ENCODE measurements around the gene TULP4. TPM values are rescaled to one million over a fixed set of nuclear protein-coding genes. Genes with fewer than 3 reads are reported as not detected.

The TULP4 gene
- total and polyA plus RNA-seq, 2 donors (not counting 1 experiment from before 2014, with no cell fraction given), result 12.0 to 90.0 TPM

DNA sequence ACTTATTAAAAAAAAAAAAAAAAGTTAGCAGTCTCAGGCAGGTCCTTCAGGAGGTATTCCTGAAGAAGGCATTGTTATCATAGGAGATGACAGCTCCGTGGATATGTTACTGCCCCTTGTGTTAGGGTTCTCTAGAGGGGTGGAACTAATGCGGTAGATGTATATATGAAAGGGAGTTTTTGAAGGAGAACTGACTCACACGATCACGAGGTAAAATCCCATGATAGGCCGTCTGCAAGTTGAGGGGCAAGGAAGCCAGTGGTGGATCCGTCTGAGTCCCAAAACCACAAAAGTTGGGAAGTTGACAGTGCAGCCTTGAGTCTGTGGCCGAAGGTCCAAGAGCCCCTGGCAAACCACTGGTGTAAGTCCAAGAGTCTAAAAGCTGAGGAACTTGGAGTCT, 103.4 kb downstream of the TULP4 start:
- POLR2A ChIA-PET, result no interaction called here

More for the DNA sequence above, 103.4 kb downstream of the TULP4 start:
- Histone ChIP-seq H3K4me1 (ENCODE audit: control insufficient read depth in 2 of 2, insufficient read depth in 2 of 2, low read length in 2 of 2) (no peaks in the 10 kb centered on the region), H3K79me2 (ENCODE audit: control insufficient read depth, insufficient read depth, low read length) (peaks cover 3% of the 10 kb centered on the region), H3K4me3 (ENCODE audit: control extremely low read depth in 1 of 5, extremely low read depth in 1 of 5, insufficient read depth in 1 of 5, low read depth in 2 of 5, low read length in 4 of 5) (no peak overlapping the region), H3K27ac (ENCODE audit: low read length in 2 of 2) (no peak overlapping the region), H3K36me3 (replicated peaks in 1 of 2; ENCODE audit: control extremely low read depth in 1 of 2, control insufficient read depth in 1 of 2, extremely low read depth in 1 of 2, insufficient read depth in 2 of 2, low read length in 1 of 2) (peaks cover 0 to 26% of the 10 kb centered on the region in 2 experiments), H4K20me1 (ENCODE audit: control insufficient read depth, insufficient read depth, low read length, poor library complexity, severe bottlenecking) (no peaks in the 10 kb centered on the region), H3K27me3 (replicated peaks in 1 of 4; ENCODE audit: control extremely low read depth in 1 of 4, control insufficient read depth in 3 of 4, insufficient read depth in 4 of 4, low read length in 3 of 4) (no peaks in the 10 kb centered on the region), H3K9ac (ENCODE audit: low read length) (no peak overlapping the region), H2AFZ (ENCODE audit: insufficient read depth, low read depth, low read length, poor library complexity, severe bottlenecking) (no peak overlapping the region), H3K4me2 (replicated peaks; ENCODE audit: low read depth, low read length, poor library complexity, severe bottlenecking) (no peak overlapping the region), H3K9me3 (ENCODE audit: control extremely low read depth in 1 of 3, control insufficient read depth in 2 of 3, insufficient read depth in 1 of 3, low read length in 2 of 3) (peaks cover 0 to 3% (median 0%) of the 10 kb centered on the region in 3 donors)
- DNase-seq, result no peak
- intact Hi-C loops (cut with micrococcal nuclease), result no loop called here
- no peak for ATAC-seq (ENCODE audit: low read depth)
- Mint-ChIP-seq H3K4me1 (no peaks in the 10 kb centered on the region), H3K4me3 (no peak overlapping the region), H3K9me3 (ENCODE audit: insufficient read depth) (no peaks in the 10 kb centered on the region), H3K27ac (no peak overlapping the region), H3K27me3 (no peaks in the 10 kb centered on the region)
- 100% methylated on average over 7 of the region's 7 CpGs for WGBS (ENCODE audit: insufficient coverage)
- CTCF ChIA-PET, result interaction anchor here (0.7 kb wide), 1 partner anchor 276 kb away, joined by 3 read pairs; no protein-coding TSS in a partner anchor
- TF ChIP-seq, protein P1, sequence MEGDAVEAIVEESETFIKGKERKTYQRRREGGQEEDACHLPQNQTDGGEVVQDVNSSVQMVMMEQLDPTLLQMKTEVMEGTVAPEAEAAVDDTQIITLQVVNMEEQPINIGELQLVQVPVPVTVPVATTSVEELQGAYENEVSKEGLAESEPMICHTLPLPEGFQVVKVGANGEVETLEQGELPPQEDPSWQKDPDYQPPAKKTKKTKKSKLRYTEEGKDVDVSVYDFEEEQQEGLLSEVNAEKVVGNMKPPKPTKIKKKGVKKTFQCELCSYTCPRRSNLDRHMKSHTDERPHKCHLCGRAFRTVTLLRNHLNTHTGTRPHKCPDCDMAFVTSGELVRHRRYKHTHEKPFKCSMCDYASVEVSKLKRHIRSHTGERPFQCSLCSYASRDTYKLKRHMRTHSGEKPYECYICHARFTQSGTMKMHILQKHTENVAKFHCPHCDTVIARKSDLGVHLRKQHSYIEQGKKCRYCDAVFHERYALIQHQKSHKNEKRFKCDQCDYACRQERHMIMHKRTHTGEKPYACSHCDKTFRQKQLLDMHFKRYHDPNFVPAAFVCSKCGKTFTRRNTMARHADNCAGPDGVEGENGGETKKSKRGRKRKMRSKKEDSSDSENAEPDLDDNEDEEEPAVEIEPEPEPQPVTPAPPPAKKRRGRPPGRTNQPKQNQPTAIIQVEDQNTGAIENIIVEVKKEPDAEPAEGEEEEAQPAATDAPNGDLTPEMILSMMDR (IDR thresholded peaks at IDR 0.05), result no peak
- no peak for TF ChIP-seq EZH2 (IDR thresholded peaks at IDR 0.05; ENCODE audit: borderline replicate concordance, insufficient read depth, low read depth, low read length, poor library complexity, severe bottlenecking)
